Naive thymus-derived CD4-positive, alpha-beta T cell (primary cell): ENCODE data around the gene GMPPB. TPM values are rescaled to one million over a fixed set of nuclear protein-coding genes. Genes with fewer than 3 reads are reported as not detected.
"Not testable (repeated sequence)": the region's sequence is repeated elsewhere in the genome, so short reads cannot be mapped to it uniquely, and the experiment has no call there.

ENCODE experiments used
- ATAC-seq: fragments of 150-1000 bp; cut with Tn5 transposase; 2 replicates; pipeline ENCODE4 v1.10.0; 2021; ENCODE audit warnings: mild to moderate bottlenecking, moderate library complexity
- CTCF ChIA-PET: fragments of 350-600 bp; sonication (Branson Sonifier 250); formaldehyde crosslinking; loops from one replicate; lab custom pipeline; 2021; ENCODE audit warnings: antibody characterized with exemption; lab: Charles Lee
- POLR2A ChIA-PET: fragments of 350-600 bp; sonication (Branson Sonifier 250); formaldehyde crosslinking; loops from one replicate; lab custom pipeline; 2021; ENCODE audit warnings: antibody characterized with exemption, inconsistent platforms; lab: Charles Lee
- DNase-seq, 9 donors: peaks; one replicate each; pipeline versions ENCODE4 v3.0.0 to v3.0.0-alpha.2; 2020 to 2022; ENCODE audit warnings: mixed read lengths in 1 of 9
- H3K27ac ChIP-seq: one replicate; pipeline ENCODE4 v1.7.0; 2013; ENCODE audit warnings: mild to moderate bottlenecking, low read depth, low read length, moderate library complexity
- H3K27me3 ChIP-seq, 2 donors: one replicate each; pipeline ENCODE4 v1.7.0; 2013; ENCODE audit warnings: low read length in 2 of 2, mild to moderate bottlenecking in 2 of 2, moderate library complexity in 2 of 2; ENCODE audit not compliant: control insufficient read depth in 2 of 2, insufficient read depth in 2 of 2
- H3K36me3 ChIP-seq, 3 experiments: 1 replicate in 2 of 3; 2 replicates in 1 of 3; pipeline ENCODE4 v1.7.0; 2013; ENCODE audit warnings: low read length in 3 of 3, mild to moderate bottlenecking in 3 of 3, moderate library complexity in 1 of 3; ENCODE audit not compliant: insufficient read depth in 3 of 3, control insufficient read depth in 2 of 3
- H3K4me1 ChIP-seq, 2 donors: one replicate each; pipeline ENCODE4 v1.7.0; 2013; ENCODE audit warnings: low read length in 2 of 2, mild to moderate bottlenecking in 2 of 2, moderate library complexity in 1 of 2; ENCODE audit not compliant: control insufficient read depth in 2 of 2, insufficient read depth in 2 of 2
- H3K4me3 ChIP-seq: 2 replicates; pipeline ENCODE4 v1.7.0; 2013; ENCODE audit warnings: mild to moderate bottlenecking, low read length
- H3K9me3 ChIP-seq, 3 experiments: 1 replicate in 2 of 3; 2 replicates in 1 of 3; pipeline ENCODE4 v1.7.0; 2013; ENCODE audit warnings: low read length in 3 of 3; ENCODE audit not compliant: control insufficient read depth in 2 of 3
- H3K27ac Mint-ChIP-seq, 9 donors: one replicate each; pipeline ENCODE4 v1.8.0; 2020 to 2022; ENCODE audit warnings: mixed read lengths in 9 of 9, mild to moderate bottlenecking in 8 of 9, moderate library complexity in 5 of 9, inconsistent platforms in 2 of 9
- H3K27me3 Mint-ChIP-seq, 5 donors: one replicate each; pipeline ENCODE4 v1.8.0; 2021 to 2022; ENCODE audit warnings: mixed read lengths in 5 of 5, mild to moderate bottlenecking in 1 of 5
- H3K36me3 Mint-ChIP-seq, 5 donors: one replicate each; pipeline ENCODE4 v1.8.0; 2020 to 2022; ENCODE audit warnings: mixed read lengths in 5 of 5, mild to moderate bottlenecking in 3 of 5, inconsistent platforms in 1 of 5
- H3K4me1 Mint-ChIP-seq, 7 donors: one replicate each; pipeline ENCODE4 v1.8.0; 2020 to 2022; ENCODE audit warnings: mixed read lengths in 7 of 7, mild to moderate bottlenecking in 3 of 7, inconsistent platforms in 1 of 7
- H3K4me3 Mint-ChIP-seq, 10 donors: one replicate each; pipeline ENCODE4 v1.8.0; 2020 to 2022; ENCODE audit warnings: mild to moderate bottlenecking in 10 of 10, mixed read lengths in 10 of 10, moderate library complexity in 6 of 10, inconsistent platforms in 2 of 10
- H3K9me3 Mint-ChIP-seq, 11 donors: one replicate each; pipeline ENCODE4 v1.8.0; 2020 to 2022; ENCODE audit warnings: mixed read lengths in 11 of 11, mild to moderate bottlenecking in 4 of 11, inconsistent platforms in 1 of 11, moderate library complexity in 1 of 11
- intact Hi-C, 2 donors: fragments of 100-400 bp; cut with micrococcal nuclease; formaldehyde crosslinking; loops; one replicate each; pipeline ENCODE4 v1.15.1; 2023
- polyA plus RNA-seq, 2 donors: library from polyadenylated mRNA; unstranded; fragments of 300-500 nt; fragmentation: Illumina TruSeq; gene quantifications; one replicate each; pipeline ENCODE4 v1.2.3, GENCODE V29; 2021
- total RNA-seq, 6 experiments: library from RNA in 5 of 6; stranded (reverse) in 5 of 6; gene quantifications; 1 replicate in 5 of 6; 2 replicates in 1 of 6; pipeline ENCODE4 v1.2.3 and lab custom pipeline; 2021 to 2026

Gene GMPPB
- total and polyA plus RNA-seq, 7 experiments from 2014 or later = 14.9 to 60.4 (median 39.3) TPM

DNA sequence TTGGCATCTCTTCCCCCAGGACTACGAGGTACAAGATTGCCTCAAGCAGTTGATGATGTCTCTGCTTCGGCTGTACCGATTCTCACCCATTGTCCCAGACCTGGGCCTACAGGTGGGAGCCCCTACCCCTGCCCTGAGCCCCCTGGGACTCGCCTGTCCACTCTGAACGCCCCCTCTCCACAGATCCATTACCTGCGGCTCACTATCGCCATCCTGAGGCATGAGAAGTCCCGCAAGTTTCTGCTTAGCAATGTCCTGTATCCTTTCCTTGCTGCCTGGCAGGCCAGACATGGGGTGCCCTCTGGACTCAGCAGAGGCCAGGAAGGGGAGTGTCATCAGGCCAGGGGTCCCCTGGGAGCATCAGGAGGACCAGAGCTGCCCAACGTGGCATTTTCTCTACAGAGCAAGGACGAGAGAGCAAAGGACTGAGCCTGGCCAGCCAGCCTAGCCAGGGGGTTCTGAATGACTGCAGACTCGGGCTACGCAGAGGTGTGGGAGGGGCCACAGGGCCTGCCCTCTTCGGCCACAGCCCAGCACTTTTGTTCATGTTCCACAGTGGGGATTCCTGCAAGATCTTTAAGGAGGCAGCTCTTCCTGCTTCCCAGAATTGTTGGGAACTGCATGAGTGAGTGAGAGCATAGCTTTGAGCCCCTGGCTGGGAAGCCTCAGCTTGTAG lies 23.2 kb downstream of the GMPPB start:
- intact Hi-C loops = no loop called here
- Mint-ChIP-seq H3K9me3 (no peaks in the 10 kb centered on the region), H3K27me3 (no peaks in the 10 kb centered on the region), H3K4me1 (peaks cover 0 to 7% (median 0%) of the 10 kb centered on the region in 7 donors), H3K27ac (no peak overlapping the region), H3K36me3 (peaks cover 0 to 4% (median 0%) of the 10 kb centered on the region in 5 donors), H3K4me3 (no peak overlapping the region)
- Histone ChIP-seq H3K4me1 (no peaks in the 10 kb centered on the region), H3K9me3 (no peaks in the 10 kb centered on the region), H3K27me3 (no peaks in the 10 kb centered on the region), H3K36me3 (peaks cover 0 to 74% (median 0%) of the 10 kb centered on the region in 3 experiments), H3K27ac (no peak overlapping the region), H3K4me3 (no peak overlapping the region)
- ChIA-PET POLR2A (no interaction called here), CTCF (interaction anchor here (1.9 kb wide), 1 partner anchor 29 kb away, joined by 8 read pairs; no protein-coding TSS in a partner anchor)
- no peak for ATAC-seq
- no peak for DNase-seq

- peaks cover 0 to 7% (median 0%) of the 10 kb centered on the region in 7 donors for H3K4me1 Mint-ChIP-seq
- Histone ChIP-seq H3K27me3 (no peaks in the 10 kb centered on the region), H3K4me1 (no peaks in the 10 kb centered on the region), H3K9me3 (no peaks in the 10 kb centered on the region), H3K27ac (no peak overlapping the region), H3K36me3 (peaks cover 0 to 68% (median 0%) of the 10 kb centered on the region in 3 experiments), H3K4me3 (no peak overlapping the region)
- no peaks in the 10 kb centered on the region for H3K9me3 Mint-ChIP-seq
- H3K4me3 Mint-ChIP-seq = no peak overlapping the region
- H3K36me3 Mint-ChIP-seq = peaks cover 0 to 4% (median 0%) of the 10 kb centered on the region in 5 donors
- POLR2A ChIA-PET = no interaction called here
- H3K27me3 Mint-ChIP-seq = no peaks in the 10 kb centered on the region
- CTCF ChIA-PET = no interaction called here
- no peak for DNase-seq
- intact Hi-C loops = no loop called here
- H3K27ac Mint-ChIP-seq = peak overlapping the region in 1 of 9 donors; percentile 80
- ATAC-seq = no peak
Measured at GRCh38 chr3:49700014-49700413, 23.7 kb downstream of the GMPPB start.

- H3K9me3 ChIP-seq = no peaks in the 10 kb centered on the region
- no peak overlapping the region for H3K4me3 Mint-ChIP-seq
- no peak for DNase-seq
- POLR2A ChIA-PET = no interaction called here
- H3K36me3 ChIP-seq = peaks cover 0 to 62% (median 0%) of the 10 kb centered on the region in 3 experiments
- CTCF ChIA-PET = no interaction called here
- no peak overlapping the region for H3K4me3 ChIP-seq
- no peak overlapping the region for H3K27ac ChIP-seq
- peaks cover 0 to 7% (median 0%) of the 10 kb centered on the region in 7 donors for H3K4me1 Mint-ChIP-seq
- H3K36me3 Mint-ChIP-seq = peaks cover 0 to 4% (median 0%) of the 10 kb centered on the region in 5 donors
- intact Hi-C loops = no loop called here
- H3K27me3 Mint-ChIP-seq = no peaks in the 10 kb centered on the region
- H3K4me1 ChIP-seq = no peaks in the 10 kb centered on the region
- H3K27ac Mint-ChIP-seq = no peak overlapping the region
- H3K27me3 ChIP-seq = no peaks in the 10 kb centered on the region
- H3K9me3 Mint-ChIP-seq = no peaks in the 10 kb centered on the region
- ATAC-seq = no peak
Measured at GRCh38 chr3:49699281-49699979, 24.3 kb downstream of the GMPPB start.

- H3K4me3 ChIP-seq, H3K27ac ChIP-seq, intact Hi-C loops, H3K27me3 ChIP-seq, DNase-seq, POLR2A ChIA-PET, H3K36me3 Mint-ChIP-seq, H3K4me1 ChIP-seq, H3K4me3 Mint-ChIP-seq, ATAC-seq, H3K9me3 ChIP-seq, CTCF ChIA-PET, H3K9me3 Mint-ChIP-seq, H3K27me3 Mint-ChIP-seq, H3K27ac Mint-ChIP-seq: not testable (repeated sequence)
- H3K4me1 Mint-ChIP-seq = peaks cover 9 to 28% (median 26%) of the 10 kb centered on the region in 7 donors
- peaks cover 0 to 35% (median 0%) of the 10 kb centered on the region in 3 experiments for H3K36me3 ChIP-seq
Measured at GRCh38 chr3:49695350-49696015, 28.3 kb downstream of the GMPPB start.

DNA sequence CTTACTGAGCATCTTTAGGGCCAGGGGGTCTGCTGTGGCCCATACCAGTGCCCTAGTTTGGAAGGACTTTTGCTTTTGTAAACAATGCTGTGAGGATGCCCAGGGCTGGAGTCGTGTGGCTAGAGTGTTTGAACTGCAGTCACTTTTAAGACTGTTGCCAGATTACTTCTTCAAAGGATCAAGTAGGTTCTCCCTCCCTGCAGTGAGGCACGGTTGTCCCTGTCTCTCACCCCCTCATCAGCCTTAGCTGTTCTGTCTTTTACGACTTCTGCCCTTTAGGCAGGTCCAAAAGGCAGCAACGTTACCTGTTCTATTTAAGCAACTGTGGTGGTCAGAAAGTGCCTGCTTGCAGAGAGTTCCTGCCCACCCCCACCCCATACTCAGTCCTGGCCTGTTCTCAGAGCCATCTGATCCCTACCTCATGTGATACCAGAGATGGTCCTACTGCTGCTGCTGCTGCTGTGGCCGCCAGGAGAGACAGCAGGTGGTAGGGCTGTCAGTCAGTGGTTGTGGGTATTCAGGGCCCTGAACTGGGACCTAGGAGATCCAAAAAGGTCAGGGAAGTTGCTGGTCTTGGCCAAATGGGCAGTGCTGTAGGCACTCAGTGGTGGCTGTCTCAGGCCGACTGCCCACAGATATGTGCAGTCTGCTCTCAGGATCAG lies 29.2 kb downstream of the GMPPB start:
- not testable (repeated sequence) for H3K4me3 Mint-ChIP-seq

DNA sequence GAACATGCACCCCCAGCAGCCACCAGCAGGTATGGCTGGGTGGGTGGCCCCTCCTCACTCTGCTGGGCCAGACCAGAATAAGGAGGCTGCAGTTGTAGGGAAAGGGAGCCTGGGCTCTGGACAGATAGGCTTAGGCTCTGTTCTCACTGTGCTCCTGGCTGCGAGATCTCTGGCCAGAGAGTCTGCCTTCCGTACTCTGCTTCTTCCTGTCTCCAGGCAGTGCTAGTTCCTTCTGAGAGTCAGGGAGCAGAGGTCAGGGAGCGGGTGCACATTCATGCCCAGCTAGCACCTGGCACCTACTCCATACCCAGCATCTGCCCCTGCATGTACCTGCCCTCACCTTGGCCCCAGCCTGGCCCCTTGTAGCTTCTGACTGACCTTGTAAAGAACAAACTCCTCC lies 32.3 kb downstream of the GMPPB start:
- DNase-seq, H3K27ac ChIP-seq, H3K4me3 ChIP-seq, H3K9me3 ChIP-seq, H3K27me3 ChIP-seq, H3K27me3 Mint-ChIP-seq, H3K36me3 Mint-ChIP-seq, CTCF ChIA-PET, POLR2A ChIA-PET, H3K36me3 ChIP-seq, ATAC-seq, H3K9me3 Mint-ChIP-seq, intact Hi-C loops: not testable (repeated sequence)
- Mint-ChIP-seq H3K27ac (peak overlapping the region in 1 of 9 donors; percentile 10), H3K4me1 (peaks cover 20 to 52% (median 43%) of the 10 kb centered on the region in 7 donors), H3K4me3 (peak overlapping the region in 9 of 10 donors; percentile 17 to 99 (median 95))
- peaks cover 6 to 13% of the 10 kb centered on the region in 2 donors for H3K4me1 ChIP-seq

More for the DNA sequence above, 29.2 kb downstream of the GMPPB start:
- H3K36me3 Mint-ChIP-seq, H3K9me3 Mint-ChIP-seq, intact Hi-C loops, H3K4me1 ChIP-seq, POLR2A ChIA-PET, H3K27ac ChIP-seq, DNase-seq, H3K27me3 Mint-ChIP-seq, H3K9me3 ChIP-seq, H3K27me3 ChIP-seq, H3K4me3 ChIP-seq, ATAC-seq: not testable (repeated sequence)
- peaks cover 0 to 28% (median 0%) of the 10 kb centered on the region in 3 experiments for H3K36me3 ChIP-seq
- CTCF ChIA-PET = interaction anchor here (1.0 kb wide), 1 partner anchor 155 kb away, joined by 3 read pairs; no protein-coding TSS in a partner anchor
- Mint-ChIP-seq H3K27ac (peak overlapping the region in 1 of 9 donors; percentile 12), H3K4me1 (peaks cover 15 to 37% (median 35%) of the 10 kb centered on the region in 7 donors)
